HepG2 (cell line): ENCODE results near the gene HS3ST1.

Experiments used
- ADNP ChIP-seq: sonication (generic); formaldehyde crosslinking; IDR thresholded peaks from 2 replicates; pipeline ENCODE4 v1.4.0; 2020; ENCODE audit warnings: missing genetic modification reagents
- ASH2L ChIP-seq: fragments of 300-600, 200-600 bp; sonication (generic); IDR thresholded peaks from 2 replicates; pipeline ENCODE4 v1.7.0; 2017; ENCODE audit warnings: low read depth, mild to moderate bottlenecking, moderate library complexity, mixed read lengths, low read length; ENCODE audit not compliant: insufficient read length
- ATF3 ChIP-seq: sonication (generic); formaldehyde crosslinking; IDR thresholded peaks from 2 replicates; pipeline ENCODE4 v1.4.0; 2020; ENCODE audit warnings: missing genetic modification reagents
- PAF1 ChIP-seq: IDR thresholded peaks from 2 replicates; pipeline ENCODE4 v1.6.1; 2016; ENCODE audit warnings: missing genetic modification reagents, missing compliant biosample characterization
- PHB2 ChIP-seq: fragments of 450-650 bp; IDR thresholded peaks from 2 replicates; pipeline ENCODE4 v1.6.1; 2018; ENCODE audit not compliant: partially characterized antibody
- RAD21 ChIP-seq: fragments of 450-650 bp; formaldehyde crosslinking; IDR thresholded peaks from 2 replicates; pipeline ENCODE4 v1.5.0; 2020; ENCODE audit warnings: mild to moderate bottlenecking
- ZBTB21 ChIP-seq: sonication (generic); formaldehyde crosslinking; IDR thresholded peaks from 2 replicates; pipeline ENCODE4 v1.4.0; 2020; ENCODE audit warnings: missing genetic modification reagents
- ZNF367 ChIP-seq: sonication (generic); formaldehyde crosslinking; IDR thresholded peaks from 2 replicates; pipeline ENCODE4 v1.4.0; 2020; ENCODE audit warnings: missing genetic modification reagents, borderline replicate concordance

GRCh38 chr4:11470438-11471045, 41.8 kb upstream of the HS3ST1 start:
- TF ChIP-seq ASH2L: no peak
- TF ChIP-seq ATF3: no peak
- no peak for TF ChIP-seq ADNP
- TF ChIP-seq PAF1 (CRISPR knock-in tag): no peak
- TF ChIP-seq RAD21 (CRISPR knock-in tag): no peak
- TF ChIP-seq ZNF367: no peak
- no peak for TF ChIP-seq PHB2
- TF ChIP-seq ZBTB21 (CRISPR knock-in tag): no peak
